WERI-Rb-1 (cell line): ENCODE results near the gene TMEM151A.

ENCODE experiments used
- DNase-seq: peaks from one replicate; pipeline ENCODE4 v3.0.0-alpha.2; 2020
- H3K27ac ChIP-seq: fragments of 250-450 bp; sonication (Bioruptor Pico); 2 replicates; pipeline ENCODE4 v1.5.1; 2020; ENCODE audit warnings: mild to moderate bottlenecking, moderate library complexity
- H3K27me3 ChIP-seq: fragments of 250-450 bp; sonication (Bioruptor Pico); 2 replicates; pipeline ENCODE4 v1.5.1; 2021; ENCODE audit warnings: mild to moderate bottlenecking, low read depth, moderate library complexity; ENCODE audit not compliant: insufficient read depth, severe bottlenecking
- H3K36me3 ChIP-seq: fragments of 250-450 bp; sonication (Bioruptor Pico); 2 replicates; pipeline ENCODE4 v1.5.1; 2020; ENCODE audit warnings: mild to moderate bottlenecking, moderate library complexity
- H3K4me3 ChIP-seq: 2 replicates; pipeline ENCODE4 v1.5.1; 2011; ENCODE audit warnings: low read depth, mild to moderate bottlenecking, control low read depth, low read length
- H3K9me3 ChIP-seq: fragments of 250-450 bp; sonication (Bioruptor Pico); 2 replicates; pipeline ENCODE4 v1.5.1; 2021; ENCODE audit warnings: mild to moderate bottlenecking, moderate library complexity; ENCODE audit not compliant: severe bottlenecking
- CTCF ChIP-seq: IDR thresholded peaks from 2 replicates; pipeline ENCODE4 v1.5.1; 2011; ENCODE audit warnings: low read depth, mild to moderate bottlenecking, control low read depth, inconsistent platforms, low read length

The TMEM151A gene

GRCh38 chr11:66261578-66261977, 30.1 kb upstream of the TMEM151A start:
- Histone ChIP-seq H3K27me3 (no peaks in the 10 kb centered on the region), H3K4me3 (no peak overlapping the region), H3K27ac (no peak overlapping the region), H3K9me3 (no peaks in the 10 kb centered on the region), H3K36me3 (peaks cover 63% of the 10 kb centered on the region)
- DNase-seq = no peak
- no peak for TF ChIP-seq CTCF

GRCh38 chr11:66262191-66262590, 29.5 kb upstream of the TMEM151A start:
- Histone ChIP-seq H3K9me3 (no peaks in the 10 kb centered on the region), H3K36me3 (peaks cover 69% of the 10 kb centered on the region), H3K4me3 (no peak overlapping the region), H3K27ac (no peak overlapping the region), H3K27me3 (no peaks in the 10 kb centered on the region)
- DNase-seq = no peak
- TF ChIP-seq CTCF = no peak

- Histone ChIP-seq H3K9me3 (no peaks in the 10 kb centered on the region), H3K36me3 (peaks cover 70% of the 10 kb centered on the region), H3K4me3 (no peak overlapping the region), H3K27me3 (no peaks in the 10 kb centered on the region), H3K27ac (no peak overlapping the region)
- no peak for TF ChIP-seq CTCF
- no peak for DNase-seq
Observed at GRCh38 chr11:66262696-66263095, 29.0 kb upstream of the TMEM151A start.

GRCh38 chr11:66263231-66263630, 28.5 kb upstream of the TMEM151A start:
- H3K9me3 ChIP-seq = no peaks in the 10 kb centered on the region
- H3K4me3 ChIP-seq = no peak overlapping the region
- peaks cover 70% of the 10 kb centered on the region for H3K36me3 ChIP-seq
- no peak overlapping the region for H3K27ac ChIP-seq
- TF ChIP-seq CTCF = no peak
- DNase-seq = no peak
- no peaks in the 10 kb centered on the region for H3K27me3 ChIP-seq

GRCh38 chr11:66263785-66264184, 27.9 kb upstream of the TMEM151A start:
- no peak for DNase-seq
- H3K27ac ChIP-seq = no peak overlapping the region
- peaks cover 70% of the 10 kb centered on the region for H3K36me3 ChIP-seq
- no peaks in the 10 kb centered on the region for H3K9me3 ChIP-seq
- TF ChIP-seq CTCF = no peak
- no peaks in the 10 kb centered on the region for H3K27me3 ChIP-seq
- no peak overlapping the region for H3K4me3 ChIP-seq

- H3K27me3 ChIP-seq = no peaks in the 10 kb centered on the region
Observed at GRCh38 chr11:66264383-66264782, 27.3 kb upstream of the TMEM151A start.

More at GRCh38 chr11:66264383-66264782, 27.3 kb upstream of the TMEM151A start:
- no peak overlapping the region for H3K27ac ChIP-seq
- H3K4me3 ChIP-seq = no peak overlapping the region
- no peak for TF ChIP-seq CTCF
- no peaks in the 10 kb centered on the region for H3K9me3 ChIP-seq
- H3K36me3 ChIP-seq = peaks cover 64% of the 10 kb centered on the region
- DNase-seq = no peak
